ENCODE measurements around the gene SLC16A3. TPM values are rescaled to one million over a fixed set of nuclear protein-coding genes. Genes with fewer than 3 reads are reported as not detected.

SLC16A3 gene
- total and polyA plus RNA-seq, 2 of the 4 experiments (the other 2 are of a cell fraction) = 49.1 to 181 TPM

DNA sequence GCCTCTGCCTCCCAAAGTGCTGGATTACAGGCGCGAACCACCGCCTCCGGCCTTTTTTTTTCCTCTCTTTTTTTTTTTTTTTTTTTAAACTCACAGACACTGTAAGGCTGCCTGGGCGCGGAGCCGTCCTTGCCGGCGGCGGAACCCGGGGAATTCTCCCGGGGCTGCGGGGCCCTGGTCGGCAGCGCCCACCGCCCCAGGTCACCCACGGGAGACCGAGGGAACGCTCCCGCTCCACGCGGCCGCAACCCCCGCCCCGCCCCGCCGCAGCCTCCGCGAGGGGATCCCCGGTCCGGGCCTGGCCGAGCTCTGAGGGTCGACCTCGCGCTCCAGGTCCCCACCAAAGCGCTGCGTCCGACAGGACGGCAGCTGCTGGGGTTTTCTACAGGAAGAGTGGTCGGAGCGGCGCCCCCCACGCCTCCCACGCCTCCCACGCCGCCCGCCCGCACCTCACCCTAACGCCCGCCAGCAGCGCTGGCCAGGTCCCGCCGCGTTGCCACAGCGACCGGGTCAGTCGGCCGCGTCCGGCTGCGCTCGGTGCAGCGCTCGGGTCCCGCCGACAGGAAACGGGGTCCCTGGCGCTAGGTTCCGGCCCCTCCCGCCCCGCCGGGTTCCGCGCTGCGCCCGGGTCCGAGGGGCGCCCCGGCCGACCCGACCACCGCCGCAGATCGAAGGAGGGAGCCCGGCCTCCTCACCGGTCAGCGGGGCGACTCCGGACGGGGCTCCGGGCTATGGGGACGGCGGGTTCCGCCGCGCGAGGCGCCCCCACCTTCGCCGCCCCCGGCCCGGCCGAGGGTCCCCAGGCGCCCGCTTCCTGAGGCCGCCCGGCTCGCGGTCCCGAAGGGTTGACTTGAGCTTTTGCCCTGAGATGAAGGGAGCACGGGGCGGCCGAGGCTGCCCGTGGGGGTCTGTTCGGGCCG lies 16.3 kb upstream of the SLC16A3 start, which contains the start of gene CCDC57:
TSS of gene CCDC57 (minus strand) at position 512 of the 920 bp plus-strand sequence. CDS start 10,898 bp downstream, outside the sequence.
- Histone ChIP-seq H3K79me1 (ENCODE audit: low read depth in 1 of 2, low read length in 2 of 2) (peaks cover 20 to 56% of the 10 kb centered on the region in 2 experiments; a peak in 3 of 4 replicates), H4K8ac (ENCODE audit: low read depth in 2 of 2, low read length in 2 of 2) (peak within 1 kb of the TSS; percentile 2 to 85; a peak in 3 of 4 replicates), H3K9me1 (ENCODE audit: insufficient read depth, low read length) (peaks cover 26% of the 10 kb centered on the region), H3K4me2 (ENCODE audit: low read depth, low read length) (peak within 1 kb of the TSS; percentile 73), H3K4ac (ENCODE audit: low read depth, low read length) (peak within 1 kb of the TSS; percentile 90), H3K9me3 (ENCODE audit: control insufficient read depth, insufficient read depth, low read length) (no peaks in the 10 kb centered on the region), H3K4me3 (ENCODE audit: insufficient read depth, low read depth, low read length) (peak within 1 kb of the TSS; percentile 92), H3K27me3 (ENCODE audit: control insufficient read depth, insufficient read depth, low read length) (no peaks in the 10 kb centered on the region), H3K23ac (ENCODE audit: low read depth, low read length) (peak within 1 kb of the TSS; percentile 82; the same call in 1 of the 2 replicates), H2BK120ac (ENCODE audit: low read depth, low read length) (peak within 1 kb of the TSS; percentile 79), H3K56ac (ENCODE audit: extremely low read depth, insufficient read depth, low read length) (peak within 1 kb of the TSS; percentile 21), H3K14ac (replicated peaks; ENCODE audit: low read depth, low read length) (peak within 1 kb of the TSS; percentile 90), H3K9ac (ENCODE audit: low read depth, low read length) (peak within 1 kb of the TSS; percentile 71), H2AK9ac (replicated peaks; ENCODE audit: low read depth, low read length, poor library complexity) (peak within 1 kb of the TSS; percentile 95), H2BK5ac (ENCODE audit: low read depth, low read length, poor library complexity, severe bottlenecking) (peak within 1 kb of the TSS; percentile 78), H3K27ac (ENCODE audit: insufficient read depth, low read length) (peak within 1 kb of the TSS; percentile 86), H3K18ac (ENCODE audit: low read depth, low read length) (no peak within 1 kb of the TSS), H2AK5ac (ENCODE audit: low read depth, low read length) (peak within 1 kb of the TSS; percentile 69), H4K20me1 (ENCODE audit: insufficient read depth, low read length) (no peaks in the 10 kb centered on the region), H2BK20ac (ENCODE audit: low read depth, low read length) (0 out of 2 replicates have a peak within 1 kb of the TSS, but pooled peaks have one; percentile 55), H2AFZ (replicated peaks; ENCODE audit: low read length, poor library complexity) (peak within 1 kb of the TSS; percentile 97), H2BK15ac (ENCODE audit: low read depth, low read length) (no peak within 1 kb of the TSS; the same call in 2 of the 3 replicates), H3K4me1 (ENCODE audit: control insufficient read depth, insufficient read depth, low read length) (peaks cover 34% of the 10 kb centered on the region), H4K91ac (ENCODE audit: insufficient read depth, low read depth, low read length) (peak within 1 kb of the TSS; percentile 69; the same call in 1 of the 2 replicates), H3K36me3 (ENCODE audit: control insufficient read depth, insufficient read depth, low read length) (peaks cover 2% of the 10 kb centered on the region; the same call in 1 of the 2 replicates), H4K5ac (ENCODE audit: low read depth, low read length) (peak within 1 kb of the TSS; percentile 45)
- dilution Hi-C loops (cut with HindIII; ENCODE audit: low sequenced_read_pairs, unreplicated experiment) = no loop called here
- no TSS peak for BruUV-seq (replicated peaks)
- ChIA-PET CTCF (no interaction called here), POLR2A (ENCODE audit: unreplicated experiment) (no interaction called here)
- ATAC-seq (ENCODE audit: low read depth) (peak; percentile 70), DNase-seq (peak; percentile 68)
- intact Hi-C loops (cut with micrococcal nuclease) = no loop called here
- in situ Hi-C loops (cut with MboI; ENCODE audit: low sequenced_read_pairs) = no loop called here
- 1% methylated on average over 50 of the region's 116 CpGs; no CpG with 5 or more reads in 1 of the 2 experiments for WGBS, 2 experiments (ENCODE audit: extremely low coverage in 2 of 2, insufficient read length in 1 of 2)
- TF ChIP-seq, protein P1, sequence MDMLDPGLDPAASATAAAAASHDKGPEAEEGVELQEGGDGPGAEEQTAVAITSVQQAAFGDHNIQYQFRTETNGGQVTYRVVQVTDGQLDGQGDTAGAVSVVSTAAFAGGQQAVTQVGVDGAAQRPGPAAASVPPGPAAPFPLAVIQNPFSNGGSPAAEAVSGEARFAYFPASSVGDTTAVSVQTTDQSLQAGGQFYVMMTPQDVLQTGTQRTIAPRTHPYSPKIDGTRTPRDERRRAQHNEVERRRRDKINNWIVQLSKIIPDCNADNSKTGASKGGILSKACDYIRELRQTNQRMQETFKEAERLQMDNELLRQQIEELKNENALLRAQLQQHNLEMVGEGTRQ (IDR thresholded peaks at IDR 0.05; ENCODE audit: low read depth, low read length) = no peak
- TF ChIP-seq RAD21 (IDR thresholded peaks at IDR 0.05; ENCODE audit: low read length) (no peak), RCOR1 (IDR thresholded peaks at IDR 0.05; ENCODE audit: insufficient replicate concordance, low read length) (no peak), RFX5 (IDR thresholded peaks at IDR 0.05; ENCODE audit: low read depth, low read length) (no peak), BHLHE40 (IDR thresholded peaks at IDR 0.05; ENCODE audit: low read depth, low read length) (no peak), SMC3 (IDR thresholded peaks at IDR 0.05; ENCODE audit: low read depth, low read length) (0 out of 2 replicates have a peak, but pooled peaks have one; percentile 6), NFE2L2 (IDR thresholded peaks at IDR 0.05; ENCODE audit: low read depth, low read length) (no peak), MAZ (IDR thresholded peaks at IDR 0.05; ENCODE audit: borderline replicate concordance, low read depth, low read length) (peak; percentile 91; the same call in 1 of the 2 replicates), CHD1 (IDR thresholded peaks at IDR 0.05; ENCODE audit: low read depth, low read length) (no peak), POLR2A (IDR thresholded peaks at IDR 0.05; ENCODE audit: low read depth, low read length) (no peak), MXI1 (IDR thresholded peaks at IDR 0.05; ENCODE audit: borderline replicate concordance, low read depth, low read length) (peak; percentile 73; the same call in 1 of the 2 replicates)
- TF ChIP-seq, protein P2, sequence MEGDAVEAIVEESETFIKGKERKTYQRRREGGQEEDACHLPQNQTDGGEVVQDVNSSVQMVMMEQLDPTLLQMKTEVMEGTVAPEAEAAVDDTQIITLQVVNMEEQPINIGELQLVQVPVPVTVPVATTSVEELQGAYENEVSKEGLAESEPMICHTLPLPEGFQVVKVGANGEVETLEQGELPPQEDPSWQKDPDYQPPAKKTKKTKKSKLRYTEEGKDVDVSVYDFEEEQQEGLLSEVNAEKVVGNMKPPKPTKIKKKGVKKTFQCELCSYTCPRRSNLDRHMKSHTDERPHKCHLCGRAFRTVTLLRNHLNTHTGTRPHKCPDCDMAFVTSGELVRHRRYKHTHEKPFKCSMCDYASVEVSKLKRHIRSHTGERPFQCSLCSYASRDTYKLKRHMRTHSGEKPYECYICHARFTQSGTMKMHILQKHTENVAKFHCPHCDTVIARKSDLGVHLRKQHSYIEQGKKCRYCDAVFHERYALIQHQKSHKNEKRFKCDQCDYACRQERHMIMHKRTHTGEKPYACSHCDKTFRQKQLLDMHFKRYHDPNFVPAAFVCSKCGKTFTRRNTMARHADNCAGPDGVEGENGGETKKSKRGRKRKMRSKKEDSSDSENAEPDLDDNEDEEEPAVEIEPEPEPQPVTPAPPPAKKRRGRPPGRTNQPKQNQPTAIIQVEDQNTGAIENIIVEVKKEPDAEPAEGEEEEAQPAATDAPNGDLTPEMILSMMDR (conservative IDR thresholded peaks at IDR 0.05; ENCODE audit: low read depth, low read length) = no peak
- TF ChIP-seq, protein P3, sequence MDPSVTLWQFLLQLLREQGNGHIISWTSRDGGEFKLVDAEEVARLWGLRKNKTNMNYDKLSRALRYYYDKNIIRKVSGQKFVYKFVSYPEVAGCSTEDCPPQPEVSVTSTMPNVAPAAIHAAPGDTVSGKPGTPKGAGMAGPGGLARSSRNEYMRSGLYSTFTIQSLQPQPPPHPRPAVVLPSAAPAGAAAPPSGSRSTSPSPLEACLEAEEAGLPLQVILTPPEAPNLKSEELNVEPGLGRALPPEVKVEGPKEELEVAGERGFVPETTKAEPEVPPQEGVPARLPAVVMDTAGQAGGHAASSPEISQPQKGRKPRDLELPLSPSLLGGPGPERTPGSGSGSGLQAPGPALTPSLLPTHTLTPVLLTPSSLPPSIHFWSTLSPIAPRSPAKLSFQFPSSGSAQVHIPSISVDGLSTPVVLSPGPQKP (IDR thresholded peaks at IDR 0.05; ENCODE audit: borderline replicate concordance, low read depth, low read length) = no peak
